Erythroblast (primary cell): ENCODE data around the gene IDH1.

Experiments used
- GATA1 ChIP-seq: IDR thresholded peaks from 2 replicates; pipeline ENCODE4 v1.6.1; 2011; ENCODE audit warnings: low read depth, mild to moderate bottlenecking, control low read depth, low read length, moderate library complexity
- POLR2A ChIP-seq: IDR thresholded peaks from 2 replicates; pipeline ENCODE4 v1.6.1; 2011; ENCODE audit warnings: mild to moderate bottlenecking, low read length

GRCh38 chr2:208192611-208193236 lies 62.1 kb downstream of the IDH1 start:
- TF ChIP-seq POLR2A = no peak
- no peak for TF ChIP-seq GATA1
